Ovary (tissue), 9 donors: ENCODE results near the gene TGFBR1. TPM values are rescaled to one million over a fixed set of nuclear protein-coding genes. Genes with fewer than 3 reads are reported as not detected.

Source experiments
- DNase-seq, 5 donors: peaks; one replicate each; pipeline ENCODE4 v3.0.0-alpha.2; 2019 to 2020
- H3K27ac ChIP-seq, 2 donors: fragments of 200-600 bp; one replicate each; pipeline versions ENCODE4 v1.5.1 to v1.8.0; 2019 to 2022
- H3K27me3 ChIP-seq: fragments of 200-600 bp; one replicate; pipeline ENCODE4 v1.8.0; 2022
- H3K36me3 ChIP-seq: fragments of 200-600 bp; sonication (generic); one replicate; pipeline ENCODE4 v1.5.1; 2019
- H3K4me1 ChIP-seq: one replicate; pipeline ENCODE4 v1.8.1; 2013; ENCODE audit warnings: mild to moderate bottlenecking, moderate library complexity; ENCODE audit not compliant: insufficient read depth
- H3K4me3 ChIP-seq: fragments of 200-600 bp; sonication (generic); one replicate; pipeline ENCODE4 v1.5.1; 2017
- H3K9me3 ChIP-seq, 2 donors: fragments of 200-600 bp in 1 of 2; sonication (generic) in 1 of 2; one replicate each; pipeline versions ENCODE4 v1.5.1 to v1.8.1; 2013 to 2019; ENCODE audit warnings: mild to moderate bottlenecking in 1 of 2, moderate library complexity in 1 of 2
- CTCF ChIP-seq, 3 donors: fragments of 450-650 bp in 2 of 3; fragments of 200-600 bp in 1 of 3; IDR thresholded peaks; one replicate each; pipeline versions ENCODE4 v1.5.1 to v1.8.0; 2016 to 2022; ENCODE audit warnings: antibody characterized with exemption in 3 of 3, mild to moderate bottlenecking in 1 of 3
- EP300 ChIP-seq: sonication (generic); formaldehyde crosslinking; IDR thresholded peaks from one replicate; pipeline ENCODE4 v1.6.1; 2017; ENCODE audit warnings: antibody characterized with exemption
- POLR2A ChIP-seq: fragments of 450-650 bp; IDR thresholded peaks from one replicate; pipeline ENCODE4 v1.6.1; 2017; ENCODE audit warnings: antibody characterized with exemption, mild to moderate bottlenecking, moderate library complexity
- WGBS, 3 donors: extraction: QIAGEN DNeasy Blood & Tissue Kit in 1 of 3; methylation state at CpG; one replicate each; pipeline versions ENCODE4 v1.1.5 to v1.1.7; 2013 to 2017; 5-methylcytosine and 5-hydroxymethylcytosine counted together
- intact Hi-C, 4 donors: fragments of 100-400 bp; cut with DNase I; formaldehyde crosslinking; loops; one replicate each; pipeline versions ENCODE4 v1.11.0 to v1.15.1; 2022 to 2023
- polyA plus RNA-seq, 2 donors: library from polyadenylated mRNA; stranded (reverse); fragments of 200-250 nt in 1 of 2; fragments of 350-450 nt in 1 of 2; fragmentation: Illumina TruSeq in 1 of 2; extraction: RNeasy Lipid Tissue Mini Kit (QIAGEN cat#74804) in 1 of 2; gene quantifications; one replicate each; pipeline ENCODE4 v1.2.3, GENCODE V29; 2013 to 2014
- total RNA-seq, 7 donors: library from RNA; depleted of rRNA in 2 of 7; stranded (reverse); fragments of >200 nt in 2 of 7; fragmentation: NEBNext Ultra II Directional in 3 of 7; extraction: Animal tissue kit (Norgen Biotek cat#: 25700) in 3 of 7; gene quantifications; one replicate each; pipeline versions ENCODE4 v1.1.0 to v1.2.4, GENCODE V29; 2016 to 2023
- donor health status: DM: no; HTN: no; CAD: no; lungs with moderate emphysema.
- donor health status: DM: no; HTN: no; CAD: no.
- donor health status: Bipolar disorder and iron deficiency.
- donor health status: DM: yes; HTN: yes; CAD: no.
- donor health status: DM: no; HTN: no; CAD: no.
- donor health status: DM: yes; HTN: yes; CAD: no.

Gene TGFBR1
- total and polyA plus RNA-seq, 9 donors, result 12.5 to 55.9 (median 38.3) TPM

DNA sequence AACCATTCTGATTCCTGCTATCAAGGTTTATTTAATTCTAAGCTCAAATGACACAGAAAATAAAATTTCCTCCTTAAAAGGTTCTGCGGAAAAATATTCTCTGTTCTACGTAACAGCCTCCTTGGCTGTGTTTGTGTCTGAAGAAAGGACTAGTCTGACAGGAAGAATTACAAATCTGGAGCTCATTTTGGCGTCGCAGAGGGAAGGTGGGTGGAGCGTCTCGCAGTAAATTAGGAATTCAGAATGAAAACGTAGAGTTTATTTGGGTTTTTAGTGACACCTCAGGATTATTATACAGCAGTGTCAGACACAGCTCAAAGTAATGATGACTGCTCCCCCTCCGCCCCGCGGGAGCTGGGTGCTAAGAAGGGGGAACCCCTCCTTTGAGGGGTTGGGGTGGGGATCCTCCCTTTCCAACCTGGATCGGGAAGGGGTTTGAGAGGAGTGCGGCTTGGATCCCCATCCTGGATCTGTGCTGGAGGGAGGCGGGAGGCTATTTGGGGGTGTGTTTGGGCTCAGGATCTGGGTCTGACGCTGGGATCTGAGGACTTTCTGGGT, 933 bp upstream of the TGFBR1 start:
- no peaks in the 10 kb centered on the region for H3K36me3 ChIP-seq
- no peaks in the 10 kb centered on the region for H3K9me3 ChIP-seq
- TF ChIP-seq EP300 (no peak), POLR2A (no peak), CTCF (IDR thresholded peaks at IDR 0.05) (no peak)
- peaks cover 3% of the 10 kb centered on the region for H3K4me1 ChIP-seq
- DNase-seq, result peak in 4 of 5 donors; percentile 12 to 51 (median 44)
- H3K4me3 ChIP-seq, result peak overlapping the region; percentile 66
- WGBS, 3 donors, result 1 to 2% (median 1%) methylated on average over 14 of the region's 14 CpGs
- H3K27ac ChIP-seq, result peak overlapping the region; percentile 55 to 78
- intact Hi-C loops, result no loop called here
- H3K27me3 ChIP-seq, result no peaks in the 10 kb centered on the region

DNA sequence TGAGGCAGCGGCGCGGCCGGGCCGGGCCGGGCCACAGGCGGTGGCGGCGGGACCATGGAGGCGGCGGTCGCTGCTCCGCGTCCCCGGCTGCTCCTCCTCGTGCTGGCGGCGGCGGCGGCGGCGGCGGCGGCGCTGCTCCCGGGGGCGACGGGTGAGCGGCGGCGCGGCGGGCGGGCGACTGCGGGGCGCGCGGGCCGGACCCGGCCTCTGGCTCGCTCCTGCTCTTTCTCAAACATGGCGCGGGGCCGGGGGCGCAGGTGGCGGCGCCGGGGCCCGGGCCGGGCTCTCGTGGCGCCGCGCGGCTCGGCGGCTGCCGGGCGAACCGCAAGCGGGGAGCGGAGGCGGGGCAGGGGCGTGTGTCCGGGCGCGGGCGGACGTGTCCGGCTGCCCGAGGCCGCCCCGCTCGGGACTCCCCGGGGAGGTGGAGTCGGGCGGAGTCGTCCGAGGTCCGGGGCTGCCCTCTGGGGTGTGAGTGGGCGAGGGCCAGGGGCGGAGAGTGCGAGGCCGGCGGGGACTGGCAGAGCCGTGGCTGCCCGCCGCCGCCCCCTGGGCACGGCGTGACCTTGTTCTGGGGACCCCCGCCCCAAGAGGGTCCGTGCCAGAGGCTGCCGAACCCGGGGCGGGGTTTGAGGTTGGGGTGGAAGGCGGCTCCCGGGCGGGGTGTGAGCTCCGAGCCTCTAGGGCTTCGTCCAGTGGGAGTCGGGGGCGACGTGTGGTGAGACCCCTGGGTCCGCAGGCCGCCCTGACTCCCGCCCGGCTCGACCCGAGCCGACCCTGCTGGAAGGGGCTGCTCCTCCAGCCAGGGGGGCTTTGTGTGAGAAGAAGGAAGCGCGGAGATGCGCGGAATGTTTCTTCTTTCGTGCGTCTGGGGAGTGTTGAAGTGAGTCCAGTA, 485 bp downstream of the TGFBR1 start:
- H3K9me3 ChIP-seq, result no peaks in the 10 kb centered on the region
- peak overlapping the region; percentile 66 for H3K4me3 ChIP-seq
- DNase-seq, result peak; percentile 50 to 81 (median 76)
- peaks cover 3% of the 10 kb centered on the region for H3K4me1 ChIP-seq
- H3K27ac ChIP-seq, result peak overlapping the region; percentile 53 to 78
- H3K36me3 ChIP-seq, result no peaks in the 10 kb centered on the region
- intact Hi-C loops, result no loop called here
- TF ChIP-seq POLR2A, result no peak
- WGBS, 3 donors, result 0 to 1% (median 1%) methylated on average over 47 to 118 of the region's 118 CpGs
- H3K27me3 ChIP-seq, result no peaks in the 10 kb centered on the region

GRCh38 chr9:99106044-99106375, 1.1 kb downstream of the TGFBR1 start:
- peaks cover 3% of the 10 kb centered on the region for H3K4me1 ChIP-seq

DNA sequence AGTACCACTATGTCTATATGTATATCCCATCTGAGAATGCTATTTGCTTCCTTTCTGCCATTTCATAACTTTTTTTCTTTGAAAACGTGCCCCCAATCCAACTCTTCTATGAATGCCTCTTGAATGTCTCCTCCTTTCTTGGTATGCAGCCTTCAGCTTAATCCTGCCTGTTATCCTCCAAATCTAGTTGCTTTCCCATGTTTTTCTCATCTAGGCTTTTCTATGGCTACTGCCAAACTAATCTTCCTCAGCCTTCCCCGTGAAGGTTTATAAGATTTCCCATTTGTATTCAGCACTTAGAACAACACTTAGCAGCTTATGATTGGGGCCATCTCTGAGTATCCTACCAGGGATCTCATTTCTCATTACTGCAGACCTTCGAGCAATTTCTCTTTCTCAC, 2.5 kb downstream of the TGFBR1 start:
- Histone ChIP-seq H3K4me3 (no peak overlapping the region), H3K4me1 (peaks cover 5% of the 10 kb centered on the region)
- WGBS, 3 donors, result 20 to 73% (median 21%) methylated on average over 3 of the region's 3 CpGs

More at GRCh38 chr9:99106044-99106375, 1.1 kb downstream of the TGFBR1 start:
- Histone ChIP-seq H3K27ac (peak overlapping the region in 1 of 2 donors; percentile 78), H3K4me3 (peak overlapping the region; percentile 66), H3K36me3 (no peaks in the 10 kb centered on the region), H3K27me3 (no peaks in the 10 kb centered on the region), H3K9me3 (no peaks in the 10 kb centered on the region)
- DNase-seq, result no peak
- TF ChIP-seq POLR2A, result no peak
- TF ChIP-seq CTCF (IDR thresholded peaks at IDR 0.05), result no peak
- TF ChIP-seq EP300, result no peak
- 1 to 4% (median 3%) methylated on average over 9 of the region's 9 CpGs for WGBS, 3 donors
- intact Hi-C loops, result no loop called here

More for the DNA sequence above, 2.5 kb downstream of the TGFBR1 start:
- Histone ChIP-seq H3K36me3 (no peaks in the 10 kb centered on the region), H3K27me3 (no peaks in the 10 kb centered on the region), H3K9me3 (no peaks in the 10 kb centered on the region), H3K27ac (no peak overlapping the region)
- no peak for DNase-seq
- intact Hi-C loops, result no loop called here
- TF ChIP-seq EP300 (no peak), POLR2A (no peak), CTCF (IDR thresholded peaks at IDR 0.05) (no peak)
